ENCODE measurements around the gene OR2AP1.
"Not testable (repeated sequence)": the region's sequence is repeated elsewhere in the genome, so short reads cannot be mapped to it uniquely, and the experiment has no call there.

DNA sequence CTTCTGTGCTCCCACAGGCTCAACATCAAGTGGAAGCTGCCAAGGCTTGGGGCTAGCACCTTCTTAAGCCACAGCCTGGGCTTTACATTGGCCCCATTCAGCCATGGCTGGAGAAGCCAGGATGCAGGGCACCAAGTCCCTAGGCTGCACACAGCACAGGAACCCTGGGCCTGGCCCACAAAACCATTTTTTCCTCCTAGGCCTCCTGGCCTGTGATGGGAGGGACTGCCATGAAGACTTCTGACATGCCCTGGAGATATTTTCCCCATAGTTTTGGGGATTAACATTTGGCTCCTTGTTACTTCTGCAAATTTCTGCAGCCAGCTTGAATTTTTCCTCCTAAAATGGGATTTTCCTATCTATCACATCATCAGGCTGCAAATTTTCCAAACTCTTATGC, 2.2 kb upstream of the OR2AP1 start:
- TF ChIP-seq, protein P1, sequence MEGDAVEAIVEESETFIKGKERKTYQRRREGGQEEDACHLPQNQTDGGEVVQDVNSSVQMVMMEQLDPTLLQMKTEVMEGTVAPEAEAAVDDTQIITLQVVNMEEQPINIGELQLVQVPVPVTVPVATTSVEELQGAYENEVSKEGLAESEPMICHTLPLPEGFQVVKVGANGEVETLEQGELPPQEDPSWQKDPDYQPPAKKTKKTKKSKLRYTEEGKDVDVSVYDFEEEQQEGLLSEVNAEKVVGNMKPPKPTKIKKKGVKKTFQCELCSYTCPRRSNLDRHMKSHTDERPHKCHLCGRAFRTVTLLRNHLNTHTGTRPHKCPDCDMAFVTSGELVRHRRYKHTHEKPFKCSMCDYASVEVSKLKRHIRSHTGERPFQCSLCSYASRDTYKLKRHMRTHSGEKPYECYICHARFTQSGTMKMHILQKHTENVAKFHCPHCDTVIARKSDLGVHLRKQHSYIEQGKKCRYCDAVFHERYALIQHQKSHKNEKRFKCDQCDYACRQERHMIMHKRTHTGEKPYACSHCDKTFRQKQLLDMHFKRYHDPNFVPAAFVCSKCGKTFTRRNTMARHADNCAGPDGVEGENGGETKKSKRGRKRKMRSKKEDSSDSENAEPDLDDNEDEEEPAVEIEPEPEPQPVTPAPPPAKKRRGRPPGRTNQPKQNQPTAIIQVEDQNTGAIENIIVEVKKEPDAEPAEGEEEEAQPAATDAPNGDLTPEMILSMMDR (IDR thresholded peaks at IDR 0.05) = not testable (repeated sequence)
- not testable (repeated sequence) for TF ChIP-seq POLR2A (IDR thresholded peaks at IDR 0.05)
